HCT116 (cell line): ENCODE data around the gene AGBL1. TPM values are rescaled to one million over a fixed set of nuclear protein-coding genes. Genes with fewer than 3 reads are reported as not detected.

Source experiments
- ATAC-seq: fragments of 200-7000 bp; cut with Tn5 transposase; 2 replicates; pipeline ENCODE4 v1.9.1; 2020; ENCODE audit warnings: mild to moderate bottlenecking, moderate library complexity
- BruUV-seq: library from RNA; stranded (reverse); fragments of 400-500 nt; replicated peaks from 2 replicates; lab custom pipeline; 2021; lab: Mats Ljungman, UMichigan
- CTCF ChIA-PET: fragments of 300-600 bp; sonication (Branson Sonifier 250); formaldehyde crosslinking; loops from one replicate; lab custom pipeline; 2021; ENCODE audit warnings: antibody characterized with exemption; lab: Charles Lee
- POLR2A ChIA-PET: fragments of 300-600, 350-600 bp; sonication (Branson Sonifier 250); formaldehyde crosslinking; loops from one replicate; lab custom pipeline; 2021; ENCODE audit warnings: antibody characterized with exemption; lab: Charles Lee
- RAD21 ChIA-PET, 2 experiments: fragments of 300-600 bp; sonication (Branson Sonifier 250); formaldehyde crosslinking; loops; one replicate each; lab custom pipeline; 2023; ENCODE audit warnings: low total read pairs in 2 of 2; ENCODE audit not compliant: uncharacterized antibody in 2 of 2, unreplicated experiment in 2 of 2, low non-redundant PET in 1 of 2; lab: Charles Lee
- DNase-seq: peaks from one replicate; pipeline ENCODE4 v3.0.0-alpha.2; 2010; ENCODE audit warnings: low read depth, low spot score
- H2AFZ ChIP-seq: fragments of 200-600 bp; shearing (Covaris generic), sonication (generic); 2 replicates; pipeline ENCODE4 v1.6.1; 2017; ENCODE audit warnings: low read depth, mixed run types, mixed read lengths, antibody characterized with exemption, low read length; ENCODE audit not compliant: poor library complexity, severe bottlenecking
- H3K27ac ChIP-seq: 2 replicates; pipeline ENCODE4 v1.5.1; 2012; ENCODE audit warnings: low read depth, low read length
- H3K27me3 ChIP-seq: fragments of 200-600 bp; sonication (generic); 2 replicates; pipeline ENCODE4 v1.6.1; 2016; ENCODE audit warnings: mixed run types, low read length, mixed read lengths; ENCODE audit not compliant: insufficient read depth
- H3K36me3 ChIP-seq, 2 experiments: fragments of 200-500 bp in 1 of 2; fragments of 200-600 bp in 1 of 2; sonication (Bioruptor generic) in 1 of 2; sonication (generic) in 1 of 2; 2 replicates each; pipeline versions ENCODE4 v1.5.1 to v1.6.1; 2014 to 2016; ENCODE audit warnings: low read length in 2 of 2, inconsistent platforms in 1 of 2, mixed read lengths in 1 of 2, mixed run types in 1 of 2; ENCODE audit not compliant: insufficient read depth in 2 of 2, control insufficient read depth in 1 of 2
- H3K4me1 ChIP-seq, 2 experiments: fragments of 200-600 bp in 1 of 2; sonication (generic) in 1 of 2; 2 replicates each; pipeline versions ENCODE4 v1.5.1 to v1.6.1; 2012 to 2017; ENCODE audit warnings: low read length in 2 of 2, inconsistent platforms in 1 of 2, mild to moderate bottlenecking in 1 of 2, mixed read lengths in 1 of 2, mixed run types in 1 of 2, moderate library complexity in 1 of 2; ENCODE audit not compliant: insufficient read depth in 2 of 2, control insufficient read depth in 1 of 2
- H3K4me2 ChIP-seq: fragments of 200-600 bp; sonication (generic); 2 replicates; pipeline ENCODE4 v1.6.1; 2017; ENCODE audit warnings: mixed run types, low read length, mixed read lengths
- H3K4me3 ChIP-seq, 2 experiments: fragments of 200-600 bp in 1 of 2; sonication (generic) in 1 of 2; replicated peaks in 1 of 2; 2 replicates each; pipeline ENCODE4 v1.5.1; 2011 to 2016; ENCODE audit warnings: low read length in 2 of 2, control low read depth in 1 of 2, low read depth in 1 of 2, mild to moderate bottlenecking in 1 of 2, mixed read lengths in 1 of 2, mixed run types in 1 of 2
- H3K79me2 ChIP-seq: fragments of 200-600 bp; sonication (generic); 2 replicates; pipeline ENCODE4 v1.6.1; 2017; ENCODE audit warnings: mild to moderate bottlenecking, mixed run types, low read length, moderate library complexity, mixed read lengths; ENCODE audit not compliant: insufficient read depth
- H3K9ac ChIP-seq: fragments of 200-600 bp; sonication (generic); 2 replicates; pipeline ENCODE4 v1.6.1; 2016; ENCODE audit warnings: low read length, mixed read lengths
- H3K9me2 ChIP-seq: fragments of 200-600 bp; sonication (generic), shearing (Covaris generic); 2 replicates; pipeline ENCODE4 v1.6.1; 2017; ENCODE audit warnings: mixed run types, mild to moderate bottlenecking, moderate library complexity; ENCODE audit not compliant: insufficient read depth
- H3K9me3 ChIP-seq, 2 experiments: fragments of 200-500 bp in 1 of 2; fragments of 200-600 bp in 1 of 2; sonication (Bioruptor generic) in 1 of 2; sonication (generic) in 1 of 2; 2 replicates each; pipeline ENCODE4 v1.6.1; 2014 to 2017; ENCODE audit warnings: low read length in 2 of 2, mixed read lengths in 2 of 2, inconsistent platforms in 1 of 2, low read depth in 1 of 2, mild to moderate bottlenecking in 1 of 2, mixed run types in 1 of 2, moderate library complexity in 1 of 2; ENCODE audit not compliant: control insufficient read depth in 1 of 2, insufficient read depth in 1 of 2
- H4K20me1 ChIP-seq: fragments of 200-600 bp; sonication (generic), shearing (Covaris generic); 2 replicates; pipeline ENCODE4 v1.6.1; 2017; ENCODE audit warnings: mixed run types, mild to moderate bottlenecking, moderate library complexity; ENCODE audit not compliant: insufficient read depth
- ATF3 ChIP-seq: IDR thresholded peaks from 2 replicates; pipeline ENCODE4 v1.6.1; 2012
- CBX3 ChIP-seq: IDR thresholded peaks from 2 replicates; pipeline ENCODE4 v1.6.1; 2012; ENCODE audit warnings: low read depth
- EGR1 ChIP-seq: IDR thresholded peaks from 2 replicates; pipeline ENCODE4 v1.6.1; 2012; ENCODE audit warnings: low read depth
- ELF1 ChIP-seq: IDR thresholded peaks from 2 replicates; pipeline ENCODE4 v1.6.1; 2012; ENCODE audit warnings: low read depth, borderline replicate concordance
- EZH2 ChIP-seq: fragments of 200-600 bp; sonication (generic); IDR thresholded peaks from 2 replicates; pipeline ENCODE4 v1.6.1; 2017; ENCODE audit warnings: antibody characterized with exemption, mixed run types
- EZH2phosphoT487 ChIP-seq: fragments of 200-600 bp; IDR thresholded peaks from 2 replicates; pipeline ENCODE4 v1.6.1; 2018; ENCODE audit warnings: antibody characterized with exemption, borderline replicate concordance
- FOSL1 ChIP-seq: IDR thresholded peaks from 2 replicates; pipeline ENCODE4 v1.6.1; 2012; ENCODE audit warnings: low read depth
- JUND ChIP-seq: IDR thresholded peaks from 2 replicates; pipeline ENCODE4 v1.6.1; 2012
- MAX ChIP-seq: IDR thresholded peaks from 2 replicates; pipeline ENCODE4 v1.6.1; 2012
- RAD21 ChIP-seq: IDR thresholded peaks from 2 replicates; pipeline ENCODE4 v1.6.1; 2012; ENCODE audit warnings: low read depth, mild to moderate bottlenecking
- SIN3A ChIP-seq: IDR thresholded peaks from 2 replicates; pipeline ENCODE4 v1.6.1; 2012; ENCODE audit warnings: low read depth
- SP1 ChIP-seq: IDR thresholded peaks from 2 replicates; pipeline ENCODE4 v1.6.1; 2012; ENCODE audit warnings: low read depth
- TCF7L2 ChIP-seq: IDR thresholded peaks from 2 replicates; pipeline ENCODE4 v1.7.0; 2011; ENCODE audit warnings: borderline replicate concordance, inconsistent platforms; ENCODE audit not compliant: insufficient read depth, insufficient read length; ENCODE audit errors: extremely low read depth
- YY1 ChIP-seq: IDR thresholded peaks from 2 replicates; pipeline ENCODE4 v1.6.1; 2011; ENCODE audit warnings: low read length, low read depth, moderate library complexity, mild to moderate bottlenecking; ENCODE audit not compliant: insufficient replicate concordance; ENCODE audit errors: extremely low read depth
- ZBTB33 ChIP-seq: IDR thresholded peaks from 2 replicates; pipeline ENCODE4 v1.6.1; 2011; ENCODE audit warnings: mild to moderate bottlenecking, low read length, moderate library complexity; ENCODE audit not compliant: insufficient replicate concordance; ENCODE audit errors: extremely low read depth
- ZNF274 ChIP-seq: fragments of 200-500 bp; sonication (Bioruptor generic); IDR thresholded peaks from 2 replicates; pipeline ENCODE4 v1.6.1; 2014; ENCODE audit warnings: mild to moderate bottlenecking, low read depth, low read length, inconsistent platforms
- intact Hi-C: fragments of 100-400 bp; cut with micrococcal nuclease; formaldehyde crosslinking; loops from 2 replicates; pipeline ENCODE4 v1.10.0; 2022
- total RNA-seq: library from RNA; stranded (reverse); gene quantifications from one replicate; pipeline ENCODE4 v1.2.1, GENCODE V29; 2021; ENCODE audit not compliant: unreplicated experiment

AGBL1 gene
- total RNA-seq, 1 experiment from 2014 or later: not detected

- intact Hi-C loops: no loop called here
- POLR2A ChIA-PET: no interaction called here
- Histone ChIP-seq H4K20me1 (no peaks in the 10 kb centered on the region), H3K27ac (no peak overlapping the region), H2AFZ (no peak overlapping the region), H3K9me2 (no peaks in the 10 kb centered on the region), H3K27me3 (no peaks in the 10 kb centered on the region)
- no TSS peak for BruUV-seq
- TF ChIP-seq ELF1 (no peak), ATF3 (no peak), JUND (no peak), EZH2 (no peak), TCF7L2 (no peak), ZNF274 (no peak)
- TF ChIP-seq, all 23 proteins: peak for 0
- H3K36me3 ChIP-seq: no peaks in the 10 kb centered on the region
- ATAC-seq (no peak), DNase-seq (no peak)
- no peak overlapping the region for H3K9ac ChIP-seq
- CTCF ChIA-PET: no interaction called here
- RAD21 ChIA-PET: no interaction called here
- no peaks in the 10 kb centered on the region for H3K79me2 ChIP-seq
- H3K9me3 ChIP-seq: peaks cover 4 to 10% of the 10 kb centered on the region in 2 experiments; a peak in 2 of 4 replicates
- H3K4me3 ChIP-seq: no peak overlapping the region
- H3K4me2 ChIP-seq: no peak overlapping the region
- no peaks in the 10 kb centered on the region for H3K4me1 ChIP-seq
Observed at GRCh38 chr15:86620157-86620556, 540.5 kb downstream of the AGBL1 start.

- ChIA-PET POLR2A (no interaction called here), RAD21 (no interaction called here), CTCF (no interaction called here)
- H3K27ac ChIP-seq: no peak overlapping the region
- no peaks in the 10 kb centered on the region for H3K27me3 ChIP-seq
- no peak overlapping the region for H3K4me3 ChIP-seq
- H2AFZ ChIP-seq: no peak overlapping the region
- no peaks in the 10 kb centered on the region for H3K9me2 ChIP-seq
- H3K79me2 ChIP-seq: no peaks in the 10 kb centered on the region
- DNase-seq (no peak), ATAC-seq (no peak)
- H3K9me3 ChIP-seq: peaks cover 0 to 9% of the 10 kb centered on the region in 2 experiments; a peak in 2 of 4 replicates
- H3K4me2 ChIP-seq: no peak overlapping the region
- no peaks in the 10 kb centered on the region for H3K4me1 ChIP-seq
- no peak overlapping the region for H3K9ac ChIP-seq
- intact Hi-C loops: no loop called here
- no TSS peak for BruUV-seq
- H3K36me3 ChIP-seq: no peaks in the 10 kb centered on the region
- H4K20me1 ChIP-seq: no peaks in the 10 kb centered on the region
- TF ChIP-seq JUND: no peak
- no peak for TF ChIP-seq SIN3A
- TF ChIP-seq ATF3: no peak
- TF ChIP-seq ELF1: no peak
- no peak for TF ChIP-seq EZH2phosphoT487
- no peak for TF ChIP-seq YY1
- no peak for TF ChIP-seq RAD21
- TF ChIP-seq FOSL1: no peak
- TF ChIP-seq EGR1: no peak
- no peak for TF ChIP-seq ZBTB33
- TF ChIP-seq MAX: no peak
- no peak for TF ChIP-seq CBX3
- no peak for TF ChIP-seq SP1
- TF ChIP-seq ZNF274: no peak
- no peak for TF ChIP-seq TCF7L2
Observed at GRCh38 chr15:86620641-86621349, 541.1 kb downstream of the AGBL1 start.
